ENCODE results near the gene DPF3.

Gene DPF3

DNA sequence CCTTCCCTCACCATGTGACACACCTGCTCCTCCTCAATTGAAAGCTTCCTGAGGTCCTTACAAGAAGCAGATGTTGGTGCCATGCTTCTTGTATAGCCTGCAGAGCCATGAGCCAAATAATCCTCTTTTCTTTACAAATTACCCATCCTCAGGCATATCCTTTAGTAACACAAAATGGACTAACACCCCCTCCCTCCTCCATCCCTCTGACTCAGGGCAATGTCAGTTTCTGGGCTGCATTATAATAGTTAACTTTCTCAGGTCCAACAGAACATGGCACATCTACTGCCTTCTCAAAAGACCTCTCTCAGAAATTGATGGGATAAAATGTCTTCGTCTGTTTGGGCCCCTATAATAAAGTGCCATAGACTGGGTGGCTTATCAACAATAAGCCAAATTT lies 287.0 kb downstream of the DPF3 start:
- in situ Hi-C loops (cut with MboI; ENCODE audit: low sequenced_read_pairs): no loop called here

DNA sequence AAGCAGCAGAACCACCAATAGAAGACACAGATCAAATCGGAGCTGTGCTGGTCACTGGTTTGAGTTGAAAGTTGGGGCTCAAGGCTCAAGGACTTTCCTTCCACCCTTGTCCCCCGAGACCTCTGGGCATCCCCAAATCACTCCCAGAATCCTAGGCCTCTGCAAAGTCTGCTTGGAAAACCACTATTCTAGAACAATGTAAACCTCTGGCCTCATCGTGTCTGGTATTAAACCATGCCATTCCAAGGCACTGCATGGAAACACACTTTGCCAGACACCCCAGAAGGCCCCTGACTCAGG lies 288.0 kb downstream of the DPF3 start:
- in situ Hi-C loops (cut with MboI; ENCODE audit: low sequenced_read_pairs): no loop called here

DNA sequence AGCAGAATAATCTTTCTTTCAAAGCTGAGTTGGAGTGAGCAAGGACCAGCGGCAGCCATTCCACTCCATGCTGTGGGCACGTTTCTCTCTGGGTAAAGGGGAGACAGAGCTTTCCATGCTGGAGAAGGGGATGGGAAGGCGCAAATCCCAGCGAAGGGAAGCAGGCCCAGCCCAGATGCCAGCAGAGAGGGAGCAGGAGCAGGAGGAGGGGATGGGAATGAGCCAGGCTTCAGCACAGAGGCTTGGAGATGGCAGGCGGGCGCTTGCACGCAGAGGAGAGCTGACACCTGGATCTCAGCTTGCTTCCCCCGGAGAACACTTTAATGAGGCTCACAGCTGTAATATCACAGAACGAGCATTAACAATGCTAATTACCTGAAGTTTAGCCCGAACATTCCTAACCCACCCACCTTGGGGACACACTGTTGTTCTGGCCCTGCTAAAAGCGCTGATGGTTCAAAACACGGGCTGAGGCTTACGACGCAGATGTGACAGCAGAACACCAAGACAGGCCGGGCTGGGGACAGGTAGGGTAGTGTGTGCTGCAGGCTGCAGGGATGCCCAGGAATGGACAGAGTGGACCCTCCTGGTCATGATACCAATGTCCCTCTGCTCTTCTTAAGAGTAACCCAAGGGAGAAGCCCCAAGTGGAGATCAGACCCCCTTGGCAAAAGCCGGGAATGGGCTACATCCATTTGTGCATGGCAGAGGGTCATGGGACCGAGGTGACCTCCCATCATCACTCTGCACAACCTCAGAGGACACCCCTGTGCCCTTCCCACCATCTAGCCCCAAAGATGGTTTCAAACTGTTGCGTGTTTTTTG lies 288.6 kb downstream of the DPF3 start:
- in situ Hi-C loops (cut with MboI; ENCODE audit: low sequenced_read_pairs): no loop called here

DNA sequence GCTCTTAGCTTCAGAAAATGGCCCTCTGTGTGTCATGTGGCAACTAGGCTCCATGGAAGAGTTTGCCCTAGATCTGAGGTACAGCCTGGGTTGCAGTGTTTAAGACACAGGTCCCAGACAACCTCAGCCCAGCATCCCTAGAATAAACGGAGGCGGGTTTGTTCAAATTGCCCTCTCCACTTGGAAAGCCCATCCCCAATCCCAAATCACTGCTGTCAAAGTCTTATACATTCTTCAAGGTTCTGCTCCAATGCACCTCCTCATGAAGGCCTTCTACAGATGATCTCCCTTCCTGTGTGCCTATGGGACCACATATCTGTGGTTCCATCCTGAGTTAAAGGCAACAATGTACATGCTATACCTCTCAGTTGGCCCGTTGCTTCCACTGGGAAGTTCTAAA lies 289.8 kb downstream of the DPF3 start:
- in situ Hi-C loops (cut with MboI; ENCODE audit: low sequenced_read_pairs): no loop called here

DNA sequence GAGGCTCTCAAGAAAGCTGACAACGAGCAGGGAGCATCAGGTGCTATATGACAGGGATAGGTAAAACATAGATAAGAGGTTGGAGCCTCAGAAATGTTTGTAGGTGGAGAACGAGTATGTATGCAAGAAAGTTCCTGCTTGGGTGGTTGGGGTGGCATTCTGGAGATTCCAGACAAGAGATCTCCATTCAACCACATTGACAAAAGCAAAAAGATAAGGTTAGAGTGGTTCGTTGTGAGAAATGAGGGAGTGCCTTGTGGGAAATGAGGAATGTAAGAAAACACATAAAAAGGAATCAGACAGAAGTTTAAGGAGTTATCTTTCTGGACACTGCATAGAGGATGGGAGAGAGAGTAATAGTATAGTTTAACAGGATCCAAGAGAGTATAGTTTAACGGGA lies 290.3 kb downstream of the DPF3 start:
- in situ Hi-C loops (cut with MboI; ENCODE audit: low sequenced_read_pairs): no loop called here

DNA sequence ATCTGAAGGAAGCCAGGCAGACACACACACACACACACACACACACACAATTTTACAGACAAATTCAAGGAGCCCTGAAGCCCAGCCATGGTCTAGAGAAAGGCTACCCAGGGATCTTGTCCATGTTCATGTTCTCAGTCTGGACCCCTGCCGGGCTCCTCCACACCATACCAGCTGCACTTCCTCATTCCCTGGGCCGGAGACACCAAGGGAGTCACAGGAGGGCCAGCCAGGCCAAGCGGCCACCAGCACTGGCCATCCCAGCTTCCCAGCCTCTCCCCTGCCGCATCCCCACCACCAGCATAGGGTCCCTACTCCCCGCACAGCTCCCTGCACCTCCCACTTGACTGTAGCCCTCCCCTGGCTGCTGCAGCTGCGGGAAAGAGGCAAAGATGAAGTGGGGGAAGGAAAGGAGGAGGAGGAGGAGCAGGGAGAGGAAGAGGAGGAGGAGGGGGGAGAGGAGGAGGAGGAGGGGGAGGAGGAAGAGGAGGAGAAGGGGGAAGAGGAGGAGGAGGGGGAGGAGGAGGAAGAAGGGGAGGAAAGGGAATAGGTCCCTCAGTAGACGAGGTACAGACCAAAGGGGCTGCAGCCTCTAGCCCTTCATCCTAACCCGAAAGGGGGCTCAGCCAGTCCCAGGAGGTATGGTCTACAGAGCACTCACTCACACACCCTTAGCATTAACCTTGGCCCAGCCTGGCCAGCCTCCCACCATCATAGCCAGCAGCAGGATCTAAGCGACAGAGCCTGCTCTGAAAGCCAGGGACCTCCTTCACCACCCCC lies 293.2 kb downstream of the DPF3 start:
- in situ Hi-C loops (cut with MboI; ENCODE audit: low sequenced_read_pairs): no loop called here

DNA sequence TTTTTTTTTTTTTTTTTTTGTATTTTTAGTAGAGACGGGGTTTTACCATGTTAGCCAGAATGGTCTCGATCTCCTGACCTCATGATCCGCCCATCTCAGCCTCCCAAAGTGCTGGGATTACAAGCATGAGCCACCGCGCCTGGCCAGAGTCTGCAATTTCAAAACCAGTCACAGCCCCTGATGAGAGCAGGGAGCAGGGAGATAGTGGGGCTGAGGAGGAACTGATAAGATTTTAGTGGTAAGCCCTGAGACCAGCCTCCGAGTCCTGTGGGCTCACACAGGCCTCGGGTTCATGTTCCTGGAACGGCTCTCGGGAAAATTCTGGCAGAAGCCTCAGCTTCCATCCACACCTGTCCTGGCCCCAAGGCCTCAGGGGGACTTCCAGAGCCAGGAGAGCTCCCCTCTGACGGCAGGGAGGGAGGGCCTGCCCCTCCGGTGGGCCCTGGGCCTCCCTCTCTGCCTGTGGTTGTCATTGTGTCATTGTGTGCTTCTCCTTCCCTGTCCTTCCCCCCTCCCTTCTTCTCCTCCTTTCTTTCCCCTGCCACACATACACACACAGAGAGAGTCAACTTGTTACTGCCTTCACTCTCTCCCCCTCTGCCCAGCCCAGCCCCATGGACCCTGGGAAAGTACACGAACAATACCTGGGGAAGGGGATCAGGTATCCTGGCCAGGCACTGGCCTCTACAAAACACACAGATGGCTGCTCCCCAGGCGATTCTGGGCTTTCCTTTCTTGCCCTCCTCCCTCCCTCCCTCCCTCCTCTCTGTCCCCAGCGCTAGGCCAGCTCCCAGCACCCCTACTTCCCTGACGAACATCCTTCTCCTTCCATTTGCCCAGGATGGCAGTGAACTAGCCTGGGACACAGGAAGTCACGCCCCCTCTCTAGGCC lies 294.1 kb downstream of the DPF3 start:
- in situ Hi-C loops (cut with MboI; ENCODE audit: low sequenced_read_pairs): no loop called here

DNA sequence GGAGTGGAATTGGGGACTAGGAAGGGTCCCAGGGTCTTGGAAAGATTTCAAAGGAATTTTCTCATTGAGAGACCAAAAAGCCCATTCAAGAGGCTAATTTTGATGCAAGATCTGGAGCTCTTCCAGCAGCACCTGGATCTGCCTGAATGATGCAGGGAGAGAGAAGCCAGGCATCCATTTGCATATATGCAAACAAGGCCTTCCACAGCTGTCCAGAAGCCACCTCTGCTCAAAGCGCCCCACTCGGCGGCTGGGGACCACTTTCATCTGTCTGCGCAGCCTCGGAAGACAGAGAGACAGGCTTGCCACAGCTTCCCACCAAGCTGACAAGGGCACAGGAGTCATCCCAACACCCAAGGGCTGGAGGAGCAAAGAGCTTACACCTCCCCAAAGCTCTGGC lies 295.6 kb downstream of the DPF3 start:
- in situ Hi-C loops (cut with MboI; ENCODE audit: low sequenced_read_pairs): no loop called here

DNA sequence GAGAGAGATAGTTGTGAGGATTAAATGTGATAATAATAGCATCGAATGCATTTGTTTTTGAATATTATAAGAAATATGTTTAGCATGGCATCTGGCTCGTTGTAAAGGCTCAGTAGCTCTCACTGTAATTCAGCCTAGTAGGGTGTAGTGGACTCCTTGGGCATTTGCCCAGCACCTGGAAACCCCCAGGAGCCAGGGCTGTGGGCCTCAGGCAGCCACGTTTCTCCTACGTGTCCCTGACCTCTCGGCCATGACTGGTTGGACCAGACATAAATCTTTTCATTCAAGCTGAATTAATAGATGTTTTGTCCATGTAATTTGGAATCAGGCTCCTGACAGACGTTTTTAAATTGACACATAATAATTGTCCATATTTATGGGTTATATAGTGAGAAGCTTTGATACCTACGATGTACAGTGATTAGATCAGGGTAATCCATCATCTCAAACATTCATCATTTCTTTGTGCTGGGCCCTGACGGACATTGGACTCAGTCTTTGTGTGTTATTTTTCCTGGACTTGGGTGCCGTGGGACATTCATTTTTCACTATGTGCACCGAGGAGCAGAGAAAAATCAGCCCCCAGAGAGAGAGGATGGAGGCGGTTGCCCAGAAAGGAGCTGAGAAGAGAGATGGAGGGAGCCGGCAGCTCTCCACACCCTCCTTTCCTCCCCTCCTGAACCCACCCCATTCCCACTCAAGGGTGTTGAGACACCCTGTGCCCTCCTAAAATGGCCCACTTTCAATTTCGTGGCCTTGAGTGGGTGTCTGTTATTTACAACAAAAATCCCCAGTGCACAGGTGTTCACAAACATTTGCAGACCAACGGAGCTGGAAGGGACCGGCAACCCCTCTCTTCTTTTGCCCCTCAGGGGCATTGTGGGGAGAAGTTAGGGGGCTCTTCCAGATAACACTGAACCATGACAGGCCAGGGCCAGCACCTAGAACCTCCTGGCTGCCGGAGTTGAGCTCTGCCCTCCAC lies 296.4 kb downstream of the DPF3 start:
- in situ Hi-C loops (cut with MboI; ENCODE audit: low sequenced_read_pairs): no loop called here

DNA sequence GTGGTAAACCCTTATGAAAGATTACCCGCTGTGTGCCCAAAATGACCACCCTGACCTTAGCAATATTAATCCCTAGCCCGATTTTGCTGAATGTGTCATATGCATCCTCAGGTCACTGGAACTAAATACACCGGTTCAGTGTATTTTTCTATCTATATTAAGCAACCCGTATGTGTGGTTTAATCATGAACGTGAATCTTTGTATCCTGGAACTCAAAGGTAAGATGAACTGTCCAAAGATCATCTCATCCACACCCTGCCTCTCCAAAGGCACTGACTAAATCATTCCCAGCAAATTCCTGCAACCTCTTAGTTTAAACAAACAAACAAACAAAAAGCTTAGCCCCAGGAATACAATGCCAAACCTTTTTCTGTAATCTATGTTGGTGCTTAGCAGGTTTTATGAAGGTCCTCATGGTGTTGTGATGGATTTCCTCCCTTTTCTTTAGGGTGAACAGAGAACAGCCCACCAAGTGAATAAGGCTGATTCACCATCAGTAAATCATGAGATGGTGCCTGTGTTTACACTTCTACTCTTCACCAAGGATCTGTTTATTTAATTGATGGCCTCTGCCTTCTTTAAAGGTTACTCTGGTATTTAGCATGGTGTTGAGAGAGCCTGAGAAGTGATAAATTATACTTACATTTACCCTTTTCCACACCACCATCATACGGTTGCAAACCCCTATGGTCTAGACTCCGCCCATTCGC lies 298.6 kb downstream of the DPF3 start:
- in situ Hi-C loops (cut with MboI; ENCODE audit: low sequenced_read_pairs): no loop called here

DNA sequence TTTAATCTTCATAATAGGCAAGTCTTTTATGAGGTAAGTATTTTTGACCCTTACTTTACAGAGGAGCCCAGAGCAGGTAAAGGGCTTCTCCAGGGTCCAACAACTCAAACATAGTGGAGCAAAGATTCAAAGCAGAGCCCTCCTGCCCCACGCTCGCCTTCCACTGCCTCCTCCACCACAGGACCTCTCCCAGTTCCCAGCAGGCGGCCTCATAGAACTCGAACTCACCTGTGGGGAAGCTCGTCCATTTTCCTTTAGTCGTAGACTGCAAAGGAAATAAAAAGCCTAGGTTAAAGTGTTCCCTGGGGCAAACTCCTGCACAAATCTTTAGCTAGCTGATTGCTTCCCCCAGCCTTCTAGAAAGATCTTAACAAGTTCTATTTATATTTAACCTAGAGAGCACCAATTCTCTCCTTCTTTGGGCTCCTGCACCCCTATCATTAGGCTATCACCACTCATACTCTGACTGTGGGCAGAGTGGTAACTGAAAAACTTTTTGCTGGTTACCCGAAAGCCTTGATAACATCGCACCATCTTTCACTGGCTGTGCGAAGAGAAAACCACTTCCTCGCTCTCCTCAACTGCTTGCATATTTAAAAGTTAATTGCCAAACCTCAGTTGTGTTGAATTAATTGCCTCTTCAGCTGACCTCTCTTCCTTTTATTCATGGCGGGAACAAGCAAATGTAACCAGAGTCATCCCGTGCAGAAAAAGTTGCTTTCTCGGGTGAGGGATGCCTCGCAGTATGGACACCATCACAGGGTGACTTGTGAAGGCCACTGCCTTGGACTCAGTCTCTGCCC lies 299.6 kb downstream of the DPF3 start:
- in situ Hi-C loops (cut with MboI; ENCODE audit: low sequenced_read_pairs): no loop called here

DNA sequence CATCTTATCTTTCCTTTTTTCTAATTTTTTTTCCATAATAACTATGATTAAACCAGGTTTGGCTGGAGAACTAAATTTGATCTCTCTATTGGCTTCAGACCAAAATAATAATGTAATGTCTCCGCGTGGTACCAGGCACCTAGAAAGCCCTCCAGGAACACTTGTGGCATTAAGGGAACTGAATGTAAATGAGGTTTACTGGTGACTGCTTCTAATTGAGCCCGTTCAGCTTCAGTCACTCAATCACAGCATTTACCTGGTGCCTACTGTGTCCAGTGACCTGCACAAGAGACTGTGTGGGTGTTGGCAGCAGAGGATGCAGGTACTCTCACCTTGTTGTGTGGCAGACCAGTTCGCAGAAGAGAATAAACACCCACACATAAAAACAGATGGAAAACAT lies 302.5 kb downstream of the DPF3 start:
- in situ Hi-C loops (cut with MboI; ENCODE audit: low sequenced_read_pairs): no loop called here

DNA sequence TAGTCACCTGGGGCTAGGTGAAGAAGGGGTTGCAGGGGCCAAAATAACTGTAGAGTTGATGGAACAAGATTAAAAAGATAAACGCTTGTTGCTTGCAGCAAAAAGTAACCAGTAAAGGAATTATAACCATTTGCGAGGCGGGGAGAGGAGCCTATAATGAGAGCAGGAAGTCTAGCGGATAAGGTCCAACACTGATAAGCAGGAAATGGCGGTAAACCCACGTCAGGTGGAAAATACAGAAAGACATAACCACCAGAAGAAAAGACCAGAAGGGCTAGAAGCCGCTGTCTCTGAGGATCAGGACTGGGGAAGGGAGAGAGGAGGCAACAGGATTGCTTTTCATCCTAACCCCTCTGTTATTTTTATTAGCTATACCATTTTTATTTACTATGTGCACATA lies 303.3 kb downstream of the DPF3 start:
- in situ Hi-C loops (cut with MboI; ENCODE audit: low sequenced_read_pairs): no loop called here

DNA sequence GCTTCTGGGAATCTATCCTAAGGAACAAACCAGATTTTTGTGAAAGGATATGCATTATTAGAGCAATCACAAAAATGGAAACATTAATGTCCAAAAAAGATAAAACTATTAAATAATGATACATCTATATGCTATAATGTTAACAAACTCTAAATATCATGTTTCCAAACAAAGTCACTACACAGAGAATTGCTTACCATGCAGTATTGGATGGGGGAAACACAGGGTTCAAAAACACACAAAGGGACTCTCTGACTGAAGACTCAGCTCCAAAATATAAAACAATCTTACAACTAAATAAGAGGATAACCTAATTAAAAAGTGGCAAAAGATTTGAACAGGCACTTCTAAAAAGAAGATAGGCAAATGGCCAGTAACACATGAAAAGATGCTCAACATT lies 304.2 kb downstream of the DPF3 start:
- in situ Hi-C loops (cut with MboI; ENCODE audit: low sequenced_read_pairs): no loop called here

DNA sequence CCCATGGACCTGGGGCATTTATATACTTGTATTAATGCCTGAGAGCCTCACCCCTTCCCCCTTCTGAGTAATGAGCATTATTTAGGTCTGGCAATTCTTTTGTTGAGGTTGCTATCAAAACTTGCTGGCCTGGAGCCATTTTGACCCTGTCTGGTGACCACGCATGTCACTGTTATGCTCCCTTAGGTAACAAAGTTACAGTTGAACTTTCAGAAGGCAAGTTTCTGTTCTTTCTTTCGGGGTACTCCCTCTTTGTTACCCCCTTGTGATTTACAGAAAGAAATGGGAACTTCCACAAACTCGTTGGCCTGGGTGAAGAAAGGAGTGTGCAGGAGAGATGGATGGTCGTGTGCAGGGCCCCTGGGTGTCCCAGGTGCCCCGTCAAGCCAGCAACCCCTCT lies 305.4 kb downstream of the DPF3 start:
- in situ Hi-C loops (cut with MboI; ENCODE audit: low sequenced_read_pairs): no loop called here

DNA sequence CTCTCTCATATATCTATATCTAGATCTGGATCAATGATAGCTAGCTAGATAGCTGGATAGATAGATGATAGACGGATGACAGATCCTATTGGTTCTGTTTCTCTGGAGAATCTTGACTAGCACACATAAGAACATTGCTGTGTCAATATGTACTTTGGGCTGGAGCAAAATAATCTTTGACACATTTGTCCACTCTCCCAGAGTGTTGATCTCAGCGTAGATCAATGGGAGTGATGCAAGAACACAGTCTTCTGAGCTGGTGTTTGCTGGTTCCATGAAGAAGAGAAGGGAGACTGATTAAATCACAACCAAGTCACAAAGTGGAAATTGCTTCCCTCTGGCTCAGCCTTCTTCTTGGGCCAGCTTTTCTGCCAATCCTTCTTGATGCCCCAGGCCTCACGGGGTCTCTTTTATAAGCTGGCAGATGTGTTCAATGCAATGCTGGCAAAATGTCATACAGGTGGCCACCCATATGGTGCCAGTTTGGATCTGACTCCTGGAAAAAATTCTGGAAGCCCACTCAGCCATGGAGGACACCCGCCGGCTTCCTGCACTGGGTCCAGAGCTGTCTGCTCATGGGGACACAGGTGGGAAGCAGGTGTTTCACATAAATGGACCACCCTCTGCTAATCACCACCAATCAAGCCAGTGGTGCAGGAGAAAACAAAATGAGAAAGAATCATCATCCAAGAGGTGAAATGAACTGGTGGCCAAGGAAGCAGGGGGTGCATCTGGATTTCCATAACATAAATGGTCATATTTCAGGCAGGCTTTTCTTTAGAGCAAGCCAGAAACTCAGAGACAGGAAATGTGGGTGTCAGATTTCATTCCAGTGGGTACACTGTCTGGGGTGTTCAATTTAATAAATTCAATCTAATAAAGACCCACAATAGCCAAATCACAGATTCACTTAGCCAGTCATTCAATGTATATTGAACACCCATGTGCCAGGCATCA lies 310.3 kb downstream of the DPF3 start:
- in situ Hi-C loops (cut with MboI; ENCODE audit: low sequenced_read_pairs): no loop called here

DNA sequence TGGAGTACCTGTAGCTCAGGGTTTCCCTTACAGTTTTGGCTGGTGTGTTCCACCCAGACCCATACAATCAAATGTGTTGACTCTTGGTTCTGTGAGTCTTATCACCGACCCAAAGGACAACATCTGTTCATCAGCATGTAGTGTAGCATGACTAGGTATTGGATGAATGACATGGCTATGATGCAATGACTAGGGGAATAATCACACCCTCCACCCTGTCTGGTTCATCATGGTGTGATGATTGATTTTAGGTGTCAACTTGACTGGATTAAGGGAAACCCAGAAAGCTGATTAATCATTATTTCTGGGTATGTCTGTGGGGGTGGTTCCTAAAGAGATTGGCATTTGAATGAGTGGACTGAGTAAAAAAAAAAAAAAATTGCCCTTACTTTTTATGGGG lies 311.3 kb downstream of the DPF3 start:
- in situ Hi-C loops (cut with MboI; ENCODE audit: low sequenced_read_pairs): no loop called here

DNA sequence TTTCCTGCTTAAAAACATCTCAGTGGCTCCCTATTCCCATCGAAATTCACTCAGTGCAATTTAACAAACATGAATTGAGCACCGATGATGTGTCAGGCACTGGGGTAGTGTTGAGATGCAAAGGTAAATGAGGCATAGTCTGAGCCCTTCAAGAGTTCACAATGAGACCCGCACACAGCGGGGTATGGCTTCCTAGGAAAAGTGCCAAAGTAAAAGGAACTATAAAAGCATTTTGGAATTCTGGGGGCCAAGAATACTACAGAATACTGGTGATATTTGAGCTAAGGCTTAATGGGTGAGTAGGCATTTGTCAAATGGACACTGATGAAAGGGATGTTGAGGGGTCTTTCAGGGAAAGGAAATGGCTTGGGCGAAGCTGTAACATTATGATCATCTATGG lies 315.4 kb downstream of the DPF3 start:
- in situ Hi-C loops (cut with MboI; ENCODE audit: low sequenced_read_pairs): no loop called here

All from HL-60/S4 (cell line).